ENCODE data around the gene TMOD2. TPM values are rescaled to one million over a fixed set of nuclear protein-coding genes. Genes with fewer than 3 reads are reported as not detected.

Gene TMOD2
- total and polyA plus RNA-seq, 2 of the 8 experiments (the other 6 are each of a cell fraction or from before 2014, with no cell fraction given) = 0.80 to 6.5 TPM

DNA sequence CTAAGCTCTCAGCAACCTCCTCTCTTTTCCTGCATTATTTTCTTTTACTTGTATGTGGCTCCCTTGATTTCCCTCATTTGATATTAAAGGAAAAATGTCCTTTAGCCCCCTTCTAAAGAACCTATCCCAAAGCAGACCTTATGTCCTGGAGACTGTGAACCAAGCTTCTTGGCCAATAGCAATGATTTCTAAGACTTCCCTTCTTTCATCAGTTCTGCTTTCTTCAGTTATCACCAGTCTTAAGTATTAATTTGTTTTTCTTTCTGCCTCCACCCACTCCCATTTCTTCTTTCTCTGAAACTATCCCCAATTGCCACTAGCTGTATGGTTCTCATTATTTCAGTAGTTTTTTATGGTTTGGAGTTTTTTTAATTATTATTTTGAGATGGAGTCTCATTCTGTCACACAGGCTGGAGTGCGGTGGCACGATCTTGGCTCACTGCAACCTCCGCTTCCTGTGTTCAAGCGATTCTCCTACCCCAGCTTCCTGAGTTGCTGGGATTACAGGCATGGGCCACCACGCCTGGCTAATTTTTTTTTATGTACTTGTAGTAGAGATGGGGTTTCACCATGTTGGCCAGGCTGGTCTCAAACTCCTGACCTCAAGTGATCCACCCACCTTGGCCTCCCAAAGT is 90.1 kb downstream of the TMOD2 start:
- Histone ChIP-seq H4K91ac (replicated peaks; ENCODE audit: insufficient read length, low read length) (no peak overlapping the region), H3K4me1 (replicated peaks in 1 of 4; ENCODE audit: control insufficient read depth in 3 of 4, insufficient read depth in 4 of 4, low read length in 3 of 4) (peaks cover 0 to 6% (median 3%) of the 10 kb centered on the region in 4 experiments; a peak in 3 of 7 replicates), H2BK12ac (ENCODE audit: low read depth, low read length) (no peak overlapping the region), H3K4me3 (ENCODE audit: extremely low read depth in 1 of 4, insufficient read depth in 2 of 4, low read depth in 3 of 4, low read length in 4 of 4) (no peak overlapping the region), H4K5ac (ENCODE audit: insufficient read length, low read depth, low read length) (no peak overlapping the region), H2BK15ac (ENCODE audit: low read length) (no peak overlapping the region), H3K14ac (ENCODE audit: insufficient read length) (no peak overlapping the region), H2BK20ac (ENCODE audit: low read length) (no peak overlapping the region), H3K27ac (ENCODE audit: low read depth, low read length) (no peak overlapping the region), H2BK5ac (ENCODE audit: low read depth, low read length) (no peak overlapping the region), H3K79me2 (ENCODE audit: control insufficient read depth in 1 of 2, insufficient read depth in 2 of 2, low read length in 2 of 2) (peaks cover 0 to 74% of the 10 kb centered on the region in 2 experiments), H3K4ac (replicated peaks; ENCODE audit: insufficient read length, low read depth, low read length) (no peak overlapping the region), H3K4me2 (ENCODE audit: insufficient read depth in 1 of 2, low read depth in 2 of 2, low read length in 2 of 2) (no peak overlapping the region), H3K9ac (replicated peaks in 1 of 4; ENCODE audit: extremely low read depth in 1 of 4, low read depth in 3 of 4, low read length in 3 of 4) (no peak overlapping the region), H3K18ac (ENCODE audit: extremely low read depth, low read length) (no peak overlapping the region), H3K27me3 (replicated peaks in 1 of 4; ENCODE audit: control insufficient read depth in 3 of 4, extremely low read depth in 1 of 4, insufficient read depth in 3 of 4, low read length in 3 of 4) (no peaks in the 10 kb centered on the region), H4K8ac (ENCODE audit: extremely low read depth, insufficient read depth, low read length) (no peak overlapping the region), H2BK120ac (replicated peaks; ENCODE audit: low read depth, low read length) (no peak overlapping the region), H3K23ac (ENCODE audit: insufficient read length) (no peak overlapping the region), H3K36me3 (ENCODE audit: control insufficient read depth in 2 of 4, insufficient read depth in 4 of 4, low read length in 3 of 4) (no peaks in the 10 kb centered on the region), H2AK5ac (ENCODE audit: low read depth, low read length) (no peak overlapping the region), H3K9me3 (ENCODE audit: insufficient read depth in 2 of 2, low read depth in 1 of 2, low read length in 1 of 2) (no peaks in the 10 kb centered on the region), H2AFZ (ENCODE audit: low read length) (no peak overlapping the region), H3K56ac (replicated peaks; ENCODE audit: insufficient read length, low read depth, low read length) (no peak overlapping the region), H3K79me1 (ENCODE audit: low read depth, low read length) (peaks cover 11% of the 10 kb centered on the region; the same call in 1 of the 2 replicates), H3K23me2 (ENCODE audit: low read depth, low read length) (no peaks in the 10 kb centered on the region), H4K20me1 (replicated peaks in 1 of 2; ENCODE audit: control insufficient read depth in 1 of 2, insufficient read depth in 2 of 2, low read length in 2 of 2) (peaks cover 0 to 6% of the 10 kb centered on the region in 2 experiments)
- CTCF ChIA-PET (ENCODE audit: partially characterized antibody) = interaction anchor here (0.6 to 1.2 kb wide), 3 partner anchors 54 to 116 kb away, joined by 3 to 4 read pairs (median 3); no protein-coding TSS in a partner anchor
- FAIRE-seq (no peak), DNase-seq (ENCODE audit: low read depth in 1 of 2, low spot score in 2 of 2) (no peak)
- 90% methylated on average over 5 of the region's 5 CpGs; no CpG with 5 or more reads in 1 of the 2 experiments for WGBS, 2 experiments (ENCODE audit: extremely low coverage in 1 of 2, insufficient coverage in 1 of 2, insufficient read length in 1 of 2, insufficient replicate concordance in 2 of 2, low coverage in 1 of 2, low lambda C conversion rate in 2 of 2, missing lambda C conversion rate in 1 of 2)
- POLR2A ChIA-PET (ENCODE audit: partially characterized antibody) = no interaction called here
- no peak for TF ChIP-seq EGR1 (IDR thresholded peaks at IDR 0.05; ENCODE audit: borderline replicate concordance, low read depth, low read length)
- no peak for TF ChIP-seq HDAC6 (IDR thresholded peaks at IDR 0.05; ENCODE audit: low read depth, low read length)
- no peak for TF ChIP-seq NANOG (IDR thresholded peaks at IDR 0.05; ENCODE audit: insufficient read depth, low read depth, low read length, poor library complexity, severe bottlenecking)
- no peak for TF ChIP-seq CHD1 (IDR thresholded peaks at IDR 0.05; ENCODE audit: low read depth, low read length)
- no peak for TF ChIP-seq POLR2A (IDR thresholded peaks at IDR 0.05; ENCODE audit: control extremely low read depth in 1 of 2, low read depth in 2 of 2, low read length in 2 of 2)

Measured in H1 (cell line).